Neural progenitor cell (in vitro differentiated cells): ENCODE data around the gene SPTBN1. TPM values are rescaled to one million over a fixed set of nuclear protein-coding genes. Genes with fewer than 3 reads are reported as not detected.

Source experiments
- DNase-seq: peaks from one replicate; pipeline ENCODE4 v3.0.0-alpha.2; 2016; ENCODE audit warnings: low spot score
- H2AFZ ChIP-seq: fragments of 200-600 bp; sonication (generic); replicated peaks from 2 replicates; pipeline ENCODE4 v1.6.1; 2016; ENCODE audit warnings: antibody characterized with exemption
- H3F3A ChIP-seq: fragments of 200-600 bp; sonication (generic); 2 replicates; pipeline ENCODE4 v1.6.1; 2016; ENCODE audit warnings: antibody characterized with exemption, low read depth
- H3K27ac ChIP-seq: fragments of 200-600 bp; sonication (generic); 2 replicates; pipeline ENCODE4 v1.5.1; 2016; ENCODE audit warnings: mild to moderate bottlenecking
- H3K27me3 ChIP-seq: fragments of 200-600 bp; sonication (generic); 2 replicates; pipeline ENCODE4 v1.6.1; 2016; ENCODE audit warnings: mild to moderate bottlenecking, moderate library complexity
- H3K36me3 ChIP-seq: fragments of 200-600 bp; sonication (generic); 2 replicates; pipeline ENCODE4 v1.5.1; 2016
- H3K4me1 ChIP-seq: fragments of 200-600 bp; sonication (generic); 2 replicates; pipeline ENCODE4 v1.6.1; 2016; ENCODE audit warnings: mixed run types
- H3K4me2 ChIP-seq: fragments of 200-600 bp; sonication (generic); 2 replicates; pipeline ENCODE4 v1.6.1; 2016
- H3K4me3 ChIP-seq: fragments of 200-600 bp; sonication (generic); 2 replicates; pipeline ENCODE4 v1.5.1; 2016
- H3K79me2 ChIP-seq: fragments of 200-600 bp; sonication (generic); 2 replicates; pipeline ENCODE4 v1.6.1; 2016; ENCODE audit warnings: low read depth
- H3K9ac ChIP-seq: fragments of 200-600 bp; sonication (generic); 2 replicates; pipeline ENCODE4 v1.6.1; 2016
- H3K9me3 ChIP-seq: fragments of 200-600 bp; sonication (generic); 2 replicates; pipeline ENCODE4 v1.5.1; 2016; ENCODE audit warnings: low read depth
- H4K20me1 ChIP-seq: fragments of 200-600 bp; sonication (generic); 2 replicates; pipeline ENCODE4 v1.6.1; 2016; ENCODE audit warnings: low read depth
- H3K27ac Mint-ChIP-seq: 3 replicates; pipeline ENCODE4 v1.8.0; 2021; ENCODE audit warnings: mixed read lengths
- H3K27me3 Mint-ChIP-seq: 2 replicates; pipeline ENCODE4 v1.8.0; 2022; ENCODE audit warnings: low read depth, mild to moderate bottlenecking, inconsistent platforms, moderate library complexity, mixed read lengths; ENCODE audit not compliant: insufficient read depth
- H3K36me3 Mint-ChIP-seq: 3 replicates; pipeline ENCODE4 v1.8.0; 2021; ENCODE audit warnings: mixed read lengths
- H3K4me1 Mint-ChIP-seq: 3 replicates; pipeline ENCODE4 v1.8.0; 2021; ENCODE audit warnings: mixed read lengths
- H3K4me3 Mint-ChIP-seq: 3 replicates; pipeline ENCODE4 v1.8.0; 2021; ENCODE audit warnings: mild to moderate bottlenecking, moderate library complexity, mixed read lengths
- H3K9me3 Mint-ChIP-seq: 3 replicates; pipeline ENCODE4 v1.8.0; 2020; ENCODE audit warnings: mixed read lengths
- CTCF ChIP-seq: fragments of 200-600 bp; sonication (generic); IDR thresholded peaks from 2 replicates; pipeline ENCODE4 v1.5.1; 2017; ENCODE audit warnings: antibody characterized with exemption, mild to moderate bottlenecking
- EZH2 ChIP-seq: fragments of 200-600 bp; sonication (generic); IDR thresholded peaks from 2 replicates; pipeline ENCODE4 v1.6.1; 2017; ENCODE audit warnings: antibody characterized with exemption, mild to moderate bottlenecking, moderate library complexity
- EZH2phosphoT487 ChIP-seq: fragments of 200-600 bp; sonication (generic); IDR thresholded peaks from 2 replicates; pipeline ENCODE4 v1.6.1; 2017; ENCODE audit warnings: antibody characterized with exemption
- total RNA-seq: library from RNA; depleted of rRNA; stranded (reverse); fragments of >200 nt; gene quantifications from 2 replicates; pipeline ENCODE4 v1.2.3, GENCODE V29; 2015; ENCODE audit warnings: low replicate concordance

SPTBN1 gene
- total RNA-seq, 1 donor from 2014 or later, result 94.2 TPM

GRCh38 chr2:54687595-54688152, 231.5 kb downstream of the SPTBN1 start:
- no peak overlapping the region for H3K4me3 Mint-ChIP-seq
- no peaks in the 10 kb centered on the region for H4K20me1 ChIP-seq
- H3K36me3 Mint-ChIP-seq, result no peaks in the 10 kb centered on the region
- no peak overlapping the region for H3K9ac ChIP-seq
- H3K79me2 ChIP-seq, result no peaks in the 10 kb centered on the region
- no peaks in the 10 kb centered on the region for H3K4me1 Mint-ChIP-seq
- no peak overlapping the region for H3K4me2 ChIP-seq
- H2AFZ ChIP-seq, result no peak overlapping the region
- no peak overlapping the region for H3K27ac ChIP-seq
- H3K27me3 ChIP-seq, result no peaks in the 10 kb centered on the region
- DNase-seq, result no peak
- no peaks in the 10 kb centered on the region for H3F3A ChIP-seq
- H3K4me1 ChIP-seq, result no peaks in the 10 kb centered on the region
- no peaks in the 10 kb centered on the region for H3K36me3 ChIP-seq
- peaks cover 2% of the 10 kb centered on the region for H3K27me3 Mint-ChIP-seq
- H3K9me3 Mint-ChIP-seq, result no peaks in the 10 kb centered on the region
- TF ChIP-seq CTCF, result no peak
- TF ChIP-seq EZH2phosphoT487, result no peak
- no peak for TF ChIP-seq EZH2
- H3K9me3 ChIP-seq, result no peaks in the 10 kb centered on the region
- H3K27ac Mint-ChIP-seq, result no peak overlapping the region
- no peak overlapping the region for H3K4me3 ChIP-seq

- Histone ChIP-seq H3F3A (no peaks in the 10 kb centered on the region), H3K27ac (no peak overlapping the region), H3K9me3 (no peaks in the 10 kb centered on the region), H3K9ac (no peak overlapping the region), H3K27me3 (no peaks in the 10 kb centered on the region), H3K4me1 (no peaks in the 10 kb centered on the region), H3K36me3 (no peaks in the 10 kb centered on the region), H2AFZ (no peak overlapping the region), H4K20me1 (no peaks in the 10 kb centered on the region), H3K4me3 (no peak overlapping the region), H3K4me2 (no peak overlapping the region), H3K79me2 (no peaks in the 10 kb centered on the region)
- Mint-ChIP-seq H3K27me3 (peaks cover 4% of the 10 kb centered on the region), H3K27ac (no peak overlapping the region), H3K9me3 (no peaks in the 10 kb centered on the region), H3K4me1 (no peaks in the 10 kb centered on the region), H3K4me3 (no peak overlapping the region), H3K36me3 (no peaks in the 10 kb centered on the region)
- no peak for TF ChIP-seq EZH2
- TF ChIP-seq EZH2phosphoT487, result no peak
- TF ChIP-seq CTCF, result no peak
- DNase-seq, result no peak
Measured at GRCh38 chr2:54691445-54692135, 235.5 kb downstream of the SPTBN1 start.

- TF ChIP-seq EZH2, result no peak
- no peak for TF ChIP-seq CTCF
- TF ChIP-seq EZH2phosphoT487, result no peak
- no peak overlapping the region for H3K27ac ChIP-seq
- no peaks in the 10 kb centered on the region for H3K36me3 ChIP-seq
- Mint-ChIP-seq H3K36me3 (no peaks in the 10 kb centered on the region), H3K27me3 (peaks cover 4% of the 10 kb centered on the region), H3K27ac (no peak overlapping the region), H3K4me3 (no peak overlapping the region), H3K9me3 (peaks cover 4% of the 10 kb centered on the region), H3K4me1 (no peaks in the 10 kb centered on the region)
- H3K27me3 ChIP-seq, result no peaks in the 10 kb centered on the region
- H3K9ac ChIP-seq, result no peak overlapping the region
- H3K4me1 ChIP-seq, result no peaks in the 10 kb centered on the region
- H4K20me1 ChIP-seq, result no peaks in the 10 kb centered on the region
- H3K4me2 ChIP-seq, result no peak overlapping the region
- no peaks in the 10 kb centered on the region for H3K79me2 ChIP-seq
- no peak for DNase-seq
- no peaks in the 10 kb centered on the region for H3K9me3 ChIP-seq
- no peaks in the 10 kb centered on the region for H3F3A ChIP-seq
- no peak overlapping the region for H2AFZ ChIP-seq
- no peak overlapping the region for H3K4me3 ChIP-seq
Measured at GRCh38 chr2:54692556-54692955, 236.4 kb downstream of the SPTBN1 start.
